ENCODE results near the gene PEBP1.

GRCh38 chr12:118160536-118160935, 24.6 kb downstream of the PEBP1 start:
- TF ChIP-seq POLR2A (IDR thresholded peaks at IDR 0.05; ENCODE audit: low read length) (no peak), GATA1 (IDR thresholded peaks at IDR 0.05; ENCODE audit: low read depth, low read length) (no peak)
